Smooth muscle cell of the brain vasculature (primary cell): Measurements from ENCODE around the gene B3GNT5.

ENCODE experiments used
- DNase-seq: peaks from one replicate; pipeline ENCODE4 v3.0.0-alpha.2; 2012; ENCODE audit warnings: low read depth, low spot score

Gene B3GNT5

GRCh38 chr3:183265157-183265642 is 12.1 kb downstream of the B3GNT5 start:
- DNase-seq, result no peak

GRCh38 chr3:183265834-183266417 is 12.9 kb downstream of the B3GNT5 start:
- no peak for DNase-seq

GRCh38 chr3:183266454-183266853 is 13.4 kb downstream of the B3GNT5 start:
- no peak for DNase-seq

GRCh38 chr3:183267140-183267539 is 14.1 kb downstream of the B3GNT5 start:
- DNase-seq, result no peak

- no peak for DNase-seq
Observed at GRCh38 chr3:183268366-183268765, 15.3 kb downstream of the B3GNT5 start.

- DNase-seq, result no peak
Observed at GRCh38 chr3:183269345-183269744, 16.3 kb downstream of the B3GNT5 start.

- DNase-seq, result no peak
Observed at GRCh38 chr3:183270344-183270743, 17.3 kb downstream of the B3GNT5 start.

GRCh38 chr3:183272142-183272541 is 19.1 kb downstream of the B3GNT5 start:
- DNase-seq, result no peak

GRCh38 chr3:183272791-183273190 is 19.7 kb downstream of the B3GNT5 start:
- no peak for DNase-seq

GRCh38 chr3:183274609-183275008 is 21.6 kb downstream of the B3GNT5 start:
- no peak for DNase-seq

GRCh38 chr3:183275418-183275817 is 22.4 kb downstream of the B3GNT5 start:
- DNase-seq, result peak; percentile 73

GRCh38 chr3:183275937-183276336 is 22.9 kb downstream of the B3GNT5 start:
- no peak for DNase-seq

GRCh38 chr3:183277260-183277659 is 24.2 kb downstream of the B3GNT5 start:
- DNase-seq, result no peak

GRCh38 chr3:183278479-183279088 is 25.5 kb downstream of the B3GNT5 start:
- DNase-seq, result no peak

GRCh38 chr3:183279371-183279770 is 26.3 kb downstream of the B3GNT5 start:
- DNase-seq, result no peak

GRCh38 chr3:183281126-183281797 is 28.2 kb downstream of the B3GNT5 start:
- no peak for DNase-seq

- DNase-seq, result no peak
Observed at GRCh38 chr3:183283886-183284285, 30.8 kb downstream of the B3GNT5 start.

GRCh38 chr3:183284570-183284969 is 31.5 kb downstream of the B3GNT5 start:
- DNase-seq, result no peak

- no peak for DNase-seq
Observed at GRCh38 chr3:183285318-183285717, 32.3 kb downstream of the B3GNT5 start.

GRCh38 chr3:183285828-183286457 is 32.9 kb downstream of the B3GNT5 start:
- peak; percentile 90 for DNase-seq

- peak; percentile 55 for DNase-seq
Observed at GRCh38 chr3:183287301-183287971, 34.4 kb downstream of the B3GNT5 start.

- no peak for DNase-seq
Observed at GRCh38 chr3:183288117-183288516, 35.1 kb downstream of the B3GNT5 start.
